GM10248 (cell line): ENCODE data around the gene RAB7B.
"Not testable (repeated sequence)": the region's sequence is repeated elsewhere in the genome, so short reads cannot be mapped to it uniquely, and the experiment has no call there.

Experiments
- CTCF ChIA-PET: fragments of 300-600 bp; sonication (Branson Sonifier 250); formaldehyde crosslinking; extraction: SDS; loops from one replicate; lab custom pipeline; 2021; ENCODE audit warnings: antibody characterized with exemption; lab: Yijun Ruan, JAX
- POLR2A ChIA-PET: fragments of 350-650 bp; sonication (Branson Sonifier 250); formaldehyde crosslinking; extraction: SDS; loops from one replicate; lab custom pipeline; 2020; ENCODE audit warnings: antibody characterized with exemption; lab: Yijun Ruan, JAX
- DNase-seq: peaks from one replicate; pipeline ENCODE4 v3.0.0; 2012; ENCODE audit errors: extremely low spot score
- CTCF ChIP-seq: IDR thresholded peaks from 2 replicates; pipeline ENCODE4 v1.5.1; 2012; ENCODE audit warnings: mild to moderate bottlenecking, low read depth; ENCODE audit errors: extremely low read depth, missing control alignments, control extremely low read depth

RAB7B gene

GRCh38 chr1:206002871-206003801, at the start of gene RAB7B:
Gene RAB7B (minus strand): TSS chr1:206003395. CDS start chr1:205994135, 9,260 bp downstream.
- TF ChIP-seq CTCF = no peak
- POLR2A ChIA-PET = no interaction called here
- CTCF ChIA-PET = interaction anchor here (0.8 to 1.4 kb wide), 6 partner anchors 8 to 211 kb away, joined by 3 to 4 read pairs (median 3); no protein-coding TSS in a partner anchor
- DNase-seq = no peak

- POLR2A ChIA-PET, DNase-seq: not testable (repeated sequence)
- CTCF ChIA-PET = interaction anchor here (0.8 to 2.3 kb wide), 5 partner anchors 10 to 393 kb away, joined by 3 to 9 read pairs (median 4); no protein-coding TSS in a partner anchor
These were observed 49.2 kb upstream of the RAB7B start for GRCh38 chr1:206052231-206052865.

GRCh38 chr1:206050655-206051235, 47.5 kb upstream of the RAB7B start:
- POLR2A ChIA-PET = interaction anchor here (0.6 kb wide), 1 partner anchor 626 kb away, joined by 3 read pairs; no protein-coding TSS in a partner anchor
- peak; percentile 63 for DNase-seq
- TF ChIP-seq CTCF = no peak
- CTCF ChIA-PET = interaction anchor here (1.4 to 2.3 kb wide), 3 partner anchors 8 to 22 kb away, joined by 4 to 9 read pairs (median 9); no protein-coding TSS in a partner anchor

GRCh38 chr1:206049919-206050600, 46.9 kb upstream of the RAB7B start:
- no peak for TF ChIP-seq CTCF
- POLR2A ChIA-PET = interaction anchor here (0.6 kb wide), 1 partner anchor 627 kb away, joined by 3 read pairs; no protein-coding TSS in a partner anchor
- DNase-seq = no peak
- CTCF ChIA-PET = interaction anchor here (2.2 to 2.3 kb wide), 2 partner anchors 8 to 13 kb away, joined by 9 read pairs; no protein-coding TSS in a partner anchor

- no peak for TF ChIP-seq CTCF
- peak; percentile 43 for DNase-seq
- ChIA-PET POLR2A (interaction anchor here (0.5 kb wide), 1 partner anchor 18 kb away, joined by 3 read pairs; no protein-coding TSS in a partner anchor), CTCF (interaction anchor here (8.6 kb wide), 1 partner anchor 16 kb away, joined by 115 read pairs; no protein-coding TSS in a partner anchor)
These were observed 46.1 kb upstream of the RAB7B start for GRCh38 chr1:206049293-206049692.

- ChIA-PET POLR2A (interaction anchor here (0.5 kb wide), 1 partner anchor 17 kb away, joined by 3 read pairs; no protein-coding TSS in a partner anchor), CTCF (interaction anchor here (0.9 to 8.6 kb wide), 2 partner anchors 15 to 29 kb away, joined by 3 to 115 read pairs; no protein-coding TSS in a partner anchor)
- no peak for DNase-seq
- no peak for TF ChIP-seq CTCF
These were observed 45.4 kb upstream of the RAB7B start for GRCh38 chr1:206048582-206048981.
